ENCODE results near the gene STX4. TPM values are rescaled to one million over a fixed set of nuclear protein-coding genes. Genes with fewer than 3 reads are reported as not detected.

STX4 gene
- total RNA-seq, 2 donors from 2014 or later, result 40.7 to 51.7 TPM

DNA sequence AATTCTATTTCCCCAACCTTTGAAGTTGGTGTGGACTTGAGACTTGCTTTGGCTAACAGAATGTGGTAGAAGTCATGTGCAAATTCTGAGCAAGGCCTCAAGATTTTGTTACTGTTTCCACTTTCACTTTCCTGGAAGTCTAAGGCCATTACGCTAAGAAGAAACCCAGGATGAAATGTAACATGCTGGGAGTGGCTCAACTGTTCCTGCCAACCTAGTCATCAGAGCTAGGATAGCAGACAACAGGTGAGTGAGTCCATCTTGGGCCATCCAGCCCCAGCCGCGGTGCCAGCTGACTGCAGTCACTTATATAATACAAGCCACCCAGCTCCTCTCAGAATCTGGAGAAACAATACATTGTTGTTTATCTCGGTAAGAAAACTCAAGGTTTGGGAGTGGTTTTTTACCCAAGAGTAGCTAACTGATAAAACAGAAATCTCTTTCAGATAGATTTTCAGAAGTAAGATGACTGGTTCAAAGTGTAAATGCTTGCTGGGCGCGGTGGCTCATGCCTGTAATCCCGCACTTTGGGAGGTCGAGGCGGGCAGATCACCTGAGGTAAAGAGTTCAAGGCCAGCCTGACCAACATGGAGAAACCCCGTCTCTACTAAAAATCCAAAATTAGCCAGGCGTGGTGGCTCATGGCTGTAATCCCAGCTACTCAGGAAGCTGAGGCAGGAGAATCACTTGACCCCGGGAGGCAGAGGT lies 10.7 kb upstream of the STX4 start:
- H3K4me3 ChIP-seq, result no peak overlapping the region
- intact Hi-C loops (cut with DNase I), result no loop called here
- 83% methylated on average over 12 of the region's 12 CpGs for WGBS
- H3K9me3 ChIP-seq, result no peaks in the 10 kb centered on the region
- no peaks in the 10 kb centered on the region for H3K36me3 ChIP-seq
- H3K27ac ChIP-seq, result no peak overlapping the region
- no peak for DNase-seq (ENCODE audit: low spot score)
- H3K27me3 ChIP-seq (replicated peaks; ENCODE audit: insufficient read depth), result no peaks in the 10 kb centered on the region
- TF ChIP-seq POLR2A (IDR thresholded peaks at IDR 0.05) (no peak), POLR2AphosphoS5 (IDR thresholded peaks at IDR 0.05) (no peak)
- TF ChIP-seq, protein P1, sequence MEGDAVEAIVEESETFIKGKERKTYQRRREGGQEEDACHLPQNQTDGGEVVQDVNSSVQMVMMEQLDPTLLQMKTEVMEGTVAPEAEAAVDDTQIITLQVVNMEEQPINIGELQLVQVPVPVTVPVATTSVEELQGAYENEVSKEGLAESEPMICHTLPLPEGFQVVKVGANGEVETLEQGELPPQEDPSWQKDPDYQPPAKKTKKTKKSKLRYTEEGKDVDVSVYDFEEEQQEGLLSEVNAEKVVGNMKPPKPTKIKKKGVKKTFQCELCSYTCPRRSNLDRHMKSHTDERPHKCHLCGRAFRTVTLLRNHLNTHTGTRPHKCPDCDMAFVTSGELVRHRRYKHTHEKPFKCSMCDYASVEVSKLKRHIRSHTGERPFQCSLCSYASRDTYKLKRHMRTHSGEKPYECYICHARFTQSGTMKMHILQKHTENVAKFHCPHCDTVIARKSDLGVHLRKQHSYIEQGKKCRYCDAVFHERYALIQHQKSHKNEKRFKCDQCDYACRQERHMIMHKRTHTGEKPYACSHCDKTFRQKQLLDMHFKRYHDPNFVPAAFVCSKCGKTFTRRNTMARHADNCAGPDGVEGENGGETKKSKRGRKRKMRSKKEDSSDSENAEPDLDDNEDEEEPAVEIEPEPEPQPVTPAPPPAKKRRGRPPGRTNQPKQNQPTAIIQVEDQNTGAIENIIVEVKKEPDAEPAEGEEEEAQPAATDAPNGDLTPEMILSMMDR (IDR thresholded peaks at IDR 0.05), result no peak
- H3K4me1 ChIP-seq (replicated peaks), result no peaks in the 10 kb centered on the region

DNA sequence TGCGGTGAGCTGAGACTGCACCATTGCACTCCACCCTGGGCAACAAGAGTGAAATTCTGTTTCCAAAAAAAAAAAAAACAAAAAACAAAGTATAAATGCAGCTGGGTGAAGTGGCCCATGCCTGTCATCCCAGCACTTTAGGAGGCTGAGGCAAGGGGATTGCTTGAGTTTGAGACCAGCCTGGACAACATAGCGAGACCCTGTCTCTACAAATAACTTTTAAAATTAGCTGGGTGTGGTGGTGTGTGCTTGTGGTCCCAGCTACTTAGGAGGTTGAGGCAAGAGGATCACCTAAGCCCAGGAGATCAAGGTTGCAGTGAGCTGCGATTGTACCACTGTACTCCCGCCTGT lies 10.1 kb upstream of the STX4 start:
- 96% methylated on average over 4 of the region's 4 CpGs for WGBS
- intact Hi-C loops (cut with DNase I), result no loop called here
- H3K36me3 ChIP-seq, result no peaks in the 10 kb centered on the region
- H3K9me3 ChIP-seq, result no peaks in the 10 kb centered on the region
- no peak overlapping the region for H3K27ac ChIP-seq
- DNase-seq (ENCODE audit: low spot score), result no peak
- TF ChIP-seq POLR2A (IDR thresholded peaks at IDR 0.05) (no peak), POLR2AphosphoS5 (IDR thresholded peaks at IDR 0.05) (no peak)
- TF ChIP-seq, protein P1 (IDR thresholded peaks at IDR 0.05), result no peak
- H3K27me3 ChIP-seq (replicated peaks; ENCODE audit: insufficient read depth), result no peaks in the 10 kb centered on the region
- H3K4me1 ChIP-seq (replicated peaks), result no peaks in the 10 kb centered on the region
- H3K4me3 ChIP-seq, result no peak overlapping the region

DNA sequence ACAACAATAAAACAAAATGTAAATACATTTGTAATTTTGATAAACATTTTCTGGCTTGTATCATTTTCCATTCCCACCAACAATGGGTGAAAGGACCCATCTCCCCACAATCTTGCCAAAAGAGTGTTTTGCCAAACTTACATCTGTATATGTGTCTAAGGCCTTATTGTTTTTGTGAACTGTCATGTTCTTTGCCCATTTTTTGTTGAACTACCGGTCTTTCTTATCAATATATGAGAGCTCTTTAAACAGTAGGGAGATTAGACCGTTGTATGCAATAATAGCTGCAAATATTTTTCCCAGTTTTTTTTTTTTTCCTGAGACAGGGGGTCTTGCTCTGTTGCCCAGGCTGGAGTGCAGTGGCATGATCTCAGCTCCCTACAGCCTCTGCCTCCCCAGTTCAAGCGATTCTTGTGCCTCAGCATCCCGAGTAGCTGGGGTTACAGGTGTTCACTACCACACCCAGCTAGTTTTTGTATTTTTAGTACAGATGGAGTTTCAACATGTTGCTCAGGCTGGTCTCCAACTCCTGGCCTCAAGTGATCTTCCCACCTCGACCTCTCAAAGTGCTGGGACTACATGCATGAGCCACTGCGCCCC lies 9.6 kb upstream of the STX4 start:
- 79% methylated on average over 6 of the region's 6 CpGs for WGBS
- TF ChIP-seq, protein P1 (IDR thresholded peaks at IDR 0.05), result no peak
- TF ChIP-seq POLR2AphosphoS5 (IDR thresholded peaks at IDR 0.05) (no peak), POLR2A (IDR thresholded peaks at IDR 0.05) (no peak)
- intact Hi-C loops (cut with DNase I), result no loop called here
- H3K27me3 ChIP-seq (replicated peaks; ENCODE audit: insufficient read depth), result no peaks in the 10 kb centered on the region
- H3K27ac ChIP-seq, result no peak overlapping the region
- H3K4me3 ChIP-seq, result no peak overlapping the region
- H3K4me1 ChIP-seq (replicated peaks), result no peaks in the 10 kb centered on the region
- H3K36me3 ChIP-seq, result no peaks in the 10 kb centered on the region
- H3K9me3 ChIP-seq, result no peaks in the 10 kb centered on the region
- no peak for DNase-seq (ENCODE audit: low spot score)

DNA sequence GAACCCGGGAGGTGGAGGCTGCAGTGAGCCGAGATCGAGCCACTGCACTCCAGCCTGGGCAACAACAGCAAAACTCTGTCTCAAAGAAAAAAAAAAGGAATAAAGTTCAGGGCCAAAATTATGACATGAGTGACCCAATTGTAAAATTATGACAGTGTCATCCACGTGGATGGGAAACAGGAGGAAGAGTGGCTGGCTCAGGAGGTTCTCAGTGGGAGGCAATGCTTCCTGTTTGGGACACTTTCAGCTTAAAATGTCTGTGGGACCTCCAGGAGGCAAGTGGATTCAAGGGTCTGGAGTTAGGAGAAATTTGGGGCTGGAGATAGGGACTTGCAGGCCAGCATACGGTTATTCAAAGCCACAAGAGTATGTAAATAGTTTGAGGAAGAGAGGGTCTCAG lies 8.0 kb upstream of the STX4 start:
- H3K4me1 ChIP-seq (replicated peaks), result no peaks in the 10 kb centered on the region
- H3K4me3 ChIP-seq, result no peak overlapping the region
- WGBS, result 76% methylated on average over 5 of the region's 5 CpGs
- no peak for DNase-seq (ENCODE audit: low spot score)
- no peak overlapping the region for H3K27ac ChIP-seq
- no peak for TF ChIP-seq POLR2AphosphoS5 (IDR thresholded peaks at IDR 0.05)
- TF ChIP-seq POLR2A (IDR thresholded peaks at IDR 0.05), result no peak
- TF ChIP-seq, protein P1 (IDR thresholded peaks at IDR 0.05), result no peak
- intact Hi-C loops (cut with DNase I), result no loop called here
- H3K27me3 ChIP-seq (replicated peaks; ENCODE audit: insufficient read depth), result no peaks in the 10 kb centered on the region
- H3K9me3 ChIP-seq, result no peaks in the 10 kb centered on the region
- no peaks in the 10 kb centered on the region for H3K36me3 ChIP-seq

DNA sequence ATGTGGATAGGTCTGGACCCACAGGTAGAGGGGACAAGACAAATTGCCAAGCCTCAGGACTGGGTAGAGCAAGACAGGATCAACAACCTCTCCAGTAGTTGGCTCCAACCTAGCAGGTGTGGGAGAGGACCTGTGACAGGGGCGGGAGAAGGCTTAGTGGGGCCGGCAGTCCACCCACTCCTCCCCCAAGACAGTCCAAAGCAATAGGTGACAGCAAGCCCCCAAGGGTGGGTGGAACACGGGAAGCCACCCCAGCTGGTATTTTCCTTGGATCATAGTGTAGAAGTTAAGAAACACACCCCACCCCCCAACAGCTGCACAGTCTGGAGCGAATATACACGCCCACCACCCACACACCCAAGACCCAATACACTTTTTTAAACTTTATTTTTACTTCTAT lies 4.1 kb upstream of the STX4 start:
- WGBS, result 81% methylated on average over 5 of the region's 5 CpGs
- Histone ChIP-seq H3K36me3 (no peaks in the 10 kb centered on the region), H3K4me3 (no peak overlapping the region), H3K4me1 (replicated peaks) (peaks cover under 1% of the 10 kb centered on the region), H3K27me3 (replicated peaks; ENCODE audit: insufficient read depth) (no peaks in the 10 kb centered on the region), H3K27ac (no peak overlapping the region), H3K9me3 (no peaks in the 10 kb centered on the region)
- no peak for DNase-seq (ENCODE audit: low spot score)
- TF ChIP-seq POLR2AphosphoS5 (IDR thresholded peaks at IDR 0.05) (no peak), POLR2A (IDR thresholded peaks at IDR 0.05) (no peak)
- TF ChIP-seq, protein P1 (IDR thresholded peaks at IDR 0.05), result no peak
- intact Hi-C loops (cut with DNase I), result no loop called here

Data from prostate gland (tissue), 2 donors.